Adrenal gland (tissue), 12 donors: ENCODE data around the gene IDH3B. TPM values are rescaled to one million over a fixed set of nuclear protein-coding genes. Genes with fewer than 3 reads are reported as not detected.

Experiments
- DNase-seq, 7 donors: peaks; one replicate each; pipeline ENCODE4 v3.0.0-alpha.2; 2019 to 2020
- H3K27ac ChIP-seq, 5 donors: fragments of 200-600 bp; sonication (generic) in 4 of 5; 1 replicate in 3 of 5; 2 replicates in 2 of 5; pipeline versions ENCODE4 v1.5.1 to v1.8.0; 2016 to 2020; ENCODE audit warnings: mild to moderate bottlenecking in 1 of 5
- H3K27me3 ChIP-seq: fragments of 200-600 bp; 2 replicates; pipeline ENCODE4 v1.8.0; 2021
- H3K36me3 ChIP-seq, 2 donors: fragments of 200-600 bp; replicated peaks in 1 of 2; 1 replicate in 1 of 2; 2 replicates in 1 of 2; pipeline versions ENCODE4 v1.5.1 to v1.8.0; 2018 to 2022
- H3K4me1 ChIP-seq, 2 donors: fragments of 200-600 bp; replicated peaks in 1 of 2; 1 replicate in 1 of 2; 2 replicates in 1 of 2; pipeline versions ENCODE4 v1.5.1 to v1.8.0; 2018 to 2021
- H3K4me3 ChIP-seq, 4 donors: fragments of 200-600 bp; sonication (generic) in 3 of 4; one replicate each; pipeline ENCODE4 v1.5.1; 2016 to 2018
- H3K9me3 ChIP-seq, 3 donors: fragments of 200-600 bp; sonication (generic) in 1 of 3; replicated peaks in 1 of 3; 1 replicate in 2 of 3; 2 replicates in 1 of 3; pipeline versions ENCODE4 v1.5.1 to v1.8.0; 2016 to 2021
- POLR2A ChIP-seq, 2 donors: fragments of 450-650 bp; IDR thresholded peaks; one replicate each; pipeline ENCODE4 v1.6.1; 2017; ENCODE audit warnings: antibody characterized with exemption in 2 of 2, mild to moderate bottlenecking in 2 of 2, moderate library complexity in 1 of 2
- WGBS, 4 donors: extraction: QIAGEN DNeasy Blood & Tissue Kit in 2 of 4; methylation state at CpG; one replicate each; pipeline versions ENCODE4 v1.1.5 to v1.1.7; 2013 to 2017; 5-methylcytosine and 5-hydroxymethylcytosine counted together
- intact Hi-C, 2 donors: fragments of 100-400 bp; cut with DNase I; formaldehyde crosslinking; loops; one replicate each; pipeline versions ENCODE4 v1.14.1 to v1.15.0; 2022 to 2023
- polyA plus RNA-seq, 3 donors: library from polyadenylated mRNA; stranded (reverse); fragments of 200-250 nt in 2 of 3; fragments of 350-450 nt in 1 of 3; fragmentation: Illumina TruSeq in 1 of 3; extraction: RNeasy Lipid Tissue Mini Kit (QIAGEN cat#74804) in 1 of 3; gene quantifications; one replicate each; pipeline ENCODE4 v1.2.3, GENCODE V29; 2013 to 2014
- total RNA-seq, 9 donors: library from RNA; depleted of rRNA in 4 of 9; stranded (reverse); fragments of >200 nt in 4 of 9; fragments of 120-200 nt in 1 of 9; fragmentation: NEBNext Ultra II Directional in 1 of 9; extraction: Animal tissue kit (Norgen Biotek cat#: 25700) in 1 of 9; gene quantifications; one replicate each; pipeline versions ENCODE4 v1.1.0 to v1.2.4, GENCODE V29; 2013 to 2023
- TF ChIP-seq, protein P1 (sequence below), 6 experiments: fragments of 450-650 bp in 4 of 6; fragments of 200-600 bp in 2 of 6; sonication (generic) in 1 of 6; IDR thresholded peaks; 1 replicate in 5 of 6; 2 replicates in 1 of 6; pipeline versions ENCODE4 v1.5.1 to v1.8.0; 2016 to 2021; ENCODE audit warnings: antibody characterized with exemption in 6 of 6, mild to moderate bottlenecking in 2 of 6, moderate library complexity in 1 of 6
- donor health status: healthy with polysubstance abuse.
- donor health status: Bipolar disorder and iron deficiency.
- donor health status: DM: yes; HTN: yes; CAD: no.
- donor health status: DM: no; HTN: no; CAD: no.
- donor health status: DM: no; HTN: no; CAD: no.
- donor health status: DM: yes; HTN: yes; CAD: no.

IDH3B gene
- total and polyA plus RNA-seq, 12 donors: 79.0 to 220 (median 111) TPM

DNA sequence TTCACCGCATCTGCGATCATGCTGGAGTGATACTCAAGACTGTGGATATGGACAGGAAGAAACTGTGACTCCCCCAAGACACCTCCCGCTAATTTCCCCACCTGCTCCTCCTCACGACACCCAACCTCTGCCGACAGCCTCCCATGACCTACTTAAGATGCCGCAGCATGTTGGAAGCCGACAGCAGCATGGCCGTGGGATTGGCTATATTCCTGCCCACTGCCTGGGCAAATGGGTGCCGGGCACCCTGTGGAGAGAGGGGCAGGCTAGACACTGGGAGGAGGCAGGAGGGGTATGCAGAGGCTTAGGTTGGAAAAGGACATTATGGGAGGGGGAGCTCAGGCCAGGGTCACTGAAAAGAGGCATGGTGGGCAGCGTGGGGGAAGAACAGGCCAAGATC lies 4.5 kb downstream of the IDH3B start:
- intact Hi-C loops: loop anchor here in 1 of 2 donors (10.0 kb wide), 1 partner anchor 135 kb away; no protein-coding TSS in a partner anchor
- H3K36me3 ChIP-seq: peaks cover 0 to 80% of the 10 kb centered on the region in 2 donors
- TF ChIP-seq, protein P1, sequence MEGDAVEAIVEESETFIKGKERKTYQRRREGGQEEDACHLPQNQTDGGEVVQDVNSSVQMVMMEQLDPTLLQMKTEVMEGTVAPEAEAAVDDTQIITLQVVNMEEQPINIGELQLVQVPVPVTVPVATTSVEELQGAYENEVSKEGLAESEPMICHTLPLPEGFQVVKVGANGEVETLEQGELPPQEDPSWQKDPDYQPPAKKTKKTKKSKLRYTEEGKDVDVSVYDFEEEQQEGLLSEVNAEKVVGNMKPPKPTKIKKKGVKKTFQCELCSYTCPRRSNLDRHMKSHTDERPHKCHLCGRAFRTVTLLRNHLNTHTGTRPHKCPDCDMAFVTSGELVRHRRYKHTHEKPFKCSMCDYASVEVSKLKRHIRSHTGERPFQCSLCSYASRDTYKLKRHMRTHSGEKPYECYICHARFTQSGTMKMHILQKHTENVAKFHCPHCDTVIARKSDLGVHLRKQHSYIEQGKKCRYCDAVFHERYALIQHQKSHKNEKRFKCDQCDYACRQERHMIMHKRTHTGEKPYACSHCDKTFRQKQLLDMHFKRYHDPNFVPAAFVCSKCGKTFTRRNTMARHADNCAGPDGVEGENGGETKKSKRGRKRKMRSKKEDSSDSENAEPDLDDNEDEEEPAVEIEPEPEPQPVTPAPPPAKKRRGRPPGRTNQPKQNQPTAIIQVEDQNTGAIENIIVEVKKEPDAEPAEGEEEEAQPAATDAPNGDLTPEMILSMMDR (IDR thresholded peaks at IDR 0.05): no peak
- no peak for TF ChIP-seq POLR2A (IDR thresholded peaks at IDR 0.05)
- 89 to 93% (median 91%) methylated on average over 10 of the region's 10 CpGs for WGBS, 4 donors
- H3K4me3 ChIP-seq: no peak overlapping the region
- H3K27ac ChIP-seq: no peak overlapping the region
- no peaks in the 10 kb centered on the region for H3K27me3 ChIP-seq
- no peaks in the 10 kb centered on the region for H3K9me3 ChIP-seq
- H3K4me1 ChIP-seq: peaks cover 9 to 11% of the 10 kb centered on the region in 2 donors
- no peak for DNase-seq

DNA sequence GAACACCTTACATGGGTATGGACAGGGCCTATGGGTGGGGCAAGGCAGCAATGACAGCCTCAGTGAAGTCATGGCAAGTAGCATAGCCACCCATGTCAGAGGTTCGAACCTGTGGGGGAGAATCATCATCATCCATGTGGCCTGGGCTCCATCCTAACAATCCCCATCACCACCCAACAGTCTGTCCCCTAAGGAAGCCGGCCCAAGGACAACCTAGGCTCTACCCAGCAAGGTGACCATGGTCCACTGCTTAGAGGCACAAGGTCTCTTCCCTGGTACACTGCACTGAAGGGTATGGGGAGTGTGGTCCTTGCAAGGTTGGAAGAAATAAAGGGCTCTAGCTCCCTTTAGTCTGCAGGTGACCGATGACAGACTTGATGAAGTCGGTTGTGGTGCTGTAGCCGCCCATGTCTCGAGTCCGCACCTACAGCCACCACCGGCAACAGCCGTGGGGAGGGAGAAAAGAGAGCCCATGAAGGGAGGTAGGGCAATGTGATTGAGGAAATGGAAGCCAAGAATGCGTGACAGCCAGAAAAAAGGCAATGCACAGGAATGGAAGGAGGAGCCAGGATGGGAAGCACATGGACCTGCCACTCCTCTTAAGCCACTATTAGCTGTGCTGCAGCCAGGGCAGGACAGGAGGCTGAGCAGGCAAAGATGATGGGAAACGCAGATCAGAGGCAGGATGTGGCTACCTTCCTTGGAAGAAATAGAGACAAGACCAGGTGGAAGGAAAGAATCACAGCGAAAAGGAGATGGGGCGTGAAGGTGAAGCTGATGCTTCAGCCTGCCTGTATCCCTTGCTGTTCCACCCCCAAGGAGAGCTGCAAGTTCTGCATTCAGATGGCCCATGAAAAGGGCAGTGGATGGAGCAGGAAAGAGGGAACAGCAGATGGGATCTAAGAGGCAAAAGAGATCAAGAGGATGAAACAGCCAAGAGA lies 5.3 kb downstream of the IDH3B start:
- WGBS, 4 donors: 75 to 81% (median 77%) methylated on average over 12 to 13 of the region's 13 CpGs
- Histone ChIP-seq H3K27ac (no peak overlapping the region), H3K4me1 (peaks cover 10 to 18% of the 10 kb centered on the region in 2 donors), H3K36me3 (peaks cover 0 to 87% of the 10 kb centered on the region in 2 donors), H3K4me3 (no peak overlapping the region), H3K27me3 (no peaks in the 10 kb centered on the region), H3K9me3 (no peaks in the 10 kb centered on the region)
- TF ChIP-seq POLR2A (IDR thresholded peaks at IDR 0.05): no peak
- TF ChIP-seq, protein P1 (IDR thresholded peaks at IDR 0.05): no peak
- DNase-seq: no peak
- intact Hi-C loops: loop anchor here in 1 of 2 donors (10.0 kb wide), 1 partner anchor 134 kb away; no protein-coding TSS in a partner anchor

DNA sequence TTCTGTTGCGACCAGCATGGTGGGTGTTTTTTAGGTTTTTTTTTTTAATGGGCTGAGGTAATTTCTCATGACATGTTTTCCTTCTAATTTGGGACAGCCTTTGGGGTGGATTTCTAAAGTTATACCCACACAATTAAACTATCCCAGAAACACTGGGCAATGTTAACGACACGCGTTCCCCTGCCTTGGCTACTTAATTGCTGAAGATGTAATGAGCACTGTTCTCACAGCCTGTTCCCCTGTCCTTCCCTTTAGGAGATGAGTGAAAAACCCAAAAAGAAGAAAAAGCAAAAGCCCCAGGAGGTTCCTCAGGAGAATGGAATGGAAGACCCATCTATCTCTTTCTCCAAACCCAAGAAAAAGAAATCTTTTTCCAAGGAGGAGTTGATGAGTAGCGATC lies 6.3 kb downstream of the IDH3B start:
- intact Hi-C loops: loop anchor here in 1 of 2 donors (10.0 kb wide), 1 partner anchor 133 kb away; no protein-coding TSS in a partner anchor
- Histone ChIP-seq H3K4me3 (no peak overlapping the region), H3K36me3 (peaks cover 0 to 85% of the 10 kb centered on the region in 2 donors), H3K27me3 (no peaks in the 10 kb centered on the region), H3K27ac (no peak overlapping the region), H3K4me1 (peaks cover 11 to 15% of the 10 kb centered on the region in 2 donors), H3K9me3 (no peaks in the 10 kb centered on the region)
- no peak for TF ChIP-seq POLR2A (IDR thresholded peaks at IDR 0.05)
- TF ChIP-seq, protein P1 (IDR thresholded peaks at IDR 0.05): no peak
- 80 to 94% (median 91%) methylated on average over 5 of the region's 5 CpGs for WGBS, 4 donors
- no peak for DNase-seq

GRCh38 chr20:2657241-2657640 lies 6.8 kb downstream of the IDH3B start:
- TF ChIP-seq POLR2A (IDR thresholded peaks at IDR 0.05): no peak
- TF ChIP-seq, protein P1 (IDR thresholded peaks at IDR 0.05): no peak
- no peak overlapping the region for H3K4me3 ChIP-seq
- H3K27me3 ChIP-seq: no peaks in the 10 kb centered on the region
- peaks cover 11 to 15% of the 10 kb centered on the region in 2 donors for H3K4me1 ChIP-seq
- 76 to 96% (median 79%) methylated on average over 1 to 5 of the region's 5 CpGs for WGBS, 4 donors
- no peak overlapping the region for H3K27ac ChIP-seq
- intact Hi-C loops: loop anchor here in 1 of 2 donors (10.0 kb wide), 1 partner anchor 132 kb away; no protein-coding TSS in a partner anchor
- peaks cover 0 to 80% of the 10 kb centered on the region in 2 donors for H3K36me3 ChIP-seq
- no peaks in the 10 kb centered on the region for H3K9me3 ChIP-seq
- DNase-seq: no peak
